ENCODE measurements around the gene SCARF2. TPM values are rescaled to one million over a fixed set of nuclear protein-coding genes. Genes with fewer than 3 reads are reported as not detected.
"Not testable (repeated sequence)": the region's sequence is repeated elsewhere in the genome, so short reads cannot be mapped to it uniquely, and the experiment has no call there.

The SCARF2 gene
- total RNA-seq, 1 donor from 2014 or later, result 88.8 TPM

- H3K4me3 Mint-ChIP-seq (ENCODE audit: unreplicated experiment), result no peak overlapping the region
- no peak for TF ChIP-seq CTCF (IDR thresholded peaks at IDR 0.05)
Observed at GRCh38 chr22:20383538-20383937, 54.1 kb downstream of the SCARF2 start.

GRCh38 chr22:20380486-20380885 is 57.1 kb downstream of the SCARF2 start:
- no peak for TF ChIP-seq CTCF (IDR thresholded peaks at IDR 0.05)
- no peak for DNase-seq (ENCODE audit: low spot score)
- Mint-ChIP-seq H3K36me3 (ENCODE audit: low read depth) (no peaks in the 10 kb centered on the region), H3K4me1 (ENCODE audit: low read depth) (no peaks in the 10 kb centered on the region), H3K4me3 (ENCODE audit: unreplicated experiment) (no peak overlapping the region), H3K27ac (ENCODE audit: unreplicated experiment) (no peak overlapping the region), H3K9me3 (ENCODE audit: low read depth) (no peaks in the 10 kb centered on the region), H3K27me3 (ENCODE audit: low read depth) (peaks cover 19% of the 10 kb centered on the region)

More at GRCh38 chr22:20383538-20383937, 54.1 kb downstream of the SCARF2 start:
- no peaks in the 10 kb centered on the region for H3K36me3 Mint-ChIP-seq (ENCODE audit: low read depth)
- H3K9me3 Mint-ChIP-seq (ENCODE audit: low read depth), result no peaks in the 10 kb centered on the region
- no peaks in the 10 kb centered on the region for H3K4me1 Mint-ChIP-seq (ENCODE audit: low read depth)
- H3K27me3 Mint-ChIP-seq (ENCODE audit: low read depth), result peaks cover 27% of the 10 kb centered on the region
- DNase-seq (ENCODE audit: low spot score), result no peak
- no peak overlapping the region for H3K27ac Mint-ChIP-seq (ENCODE audit: unreplicated experiment)

- H3K4me1 Mint-ChIP-seq (ENCODE audit: low read depth); H3K27ac Mint-ChIP-seq (ENCODE audit: unreplicated experiment); H3K36me3 Mint-ChIP-seq (ENCODE audit: low read depth); H3K9me3 Mint-ChIP-seq (ENCODE audit: low read depth); H3K4me3 Mint-ChIP-seq (ENCODE audit: unreplicated experiment); DNase-seq (ENCODE audit: low spot score): not testable (repeated sequence)
- peaks cover 17% of the 10 kb centered on the region for H3K27me3 Mint-ChIP-seq (ENCODE audit: low read depth)
Observed at GRCh38 chr22:20378684-20379083, 58.9 kb downstream of the SCARF2 start.

- no peak for TF ChIP-seq CTCF (IDR thresholded peaks at IDR 0.05)
- Mint-ChIP-seq H3K9me3 (ENCODE audit: low read depth) (peaks cover 4% of the 10 kb centered on the region), H3K27me3 (ENCODE audit: low read depth) (peaks cover 15% of the 10 kb centered on the region), H3K36me3 (ENCODE audit: low read depth) (peaks cover 3% of the 10 kb centered on the region), H3K27ac (ENCODE audit: unreplicated experiment) (no peak overlapping the region), H3K4me3 (ENCODE audit: unreplicated experiment) (no peak overlapping the region), H3K4me1 (ENCODE audit: low read depth) (no peaks in the 10 kb centered on the region)
- DNase-seq (ENCODE audit: low spot score), result no peak
Observed at GRCh38 chr22:20378110-20378509, 59.5 kb downstream of the SCARF2 start.

- H3K27me3 Mint-ChIP-seq (ENCODE audit: low read depth), result peaks cover 13% of the 10 kb centered on the region
- H3K4me1 Mint-ChIP-seq (ENCODE audit: low read depth); H3K4me3 Mint-ChIP-seq (ENCODE audit: unreplicated experiment); H3K27ac Mint-ChIP-seq (ENCODE audit: unreplicated experiment); H3K9me3 Mint-ChIP-seq (ENCODE audit: low read depth); DNase-seq (ENCODE audit: low spot score); H3K36me3 Mint-ChIP-seq (ENCODE audit: low read depth): not testable (repeated sequence)
Observed at GRCh38 chr22:20376983-20377382, 60.6 kb downstream of the SCARF2 start.

- H3K4me3 Mint-ChIP-seq (ENCODE audit: unreplicated experiment); H3K4me1 Mint-ChIP-seq (ENCODE audit: low read depth); DNase-seq (ENCODE audit: low spot score); H3K27ac Mint-ChIP-seq (ENCODE audit: unreplicated experiment); H3K27me3 Mint-ChIP-seq (ENCODE audit: low read depth); H3K36me3 Mint-ChIP-seq (ENCODE audit: low read depth); H3K9me3 Mint-ChIP-seq (ENCODE audit: low read depth): not testable (repeated sequence)
Observed at GRCh38 chr22:20376281-20376680, 61.3 kb downstream of the SCARF2 start.

Other genes starting within 250 kb of the SCARF2 start
- gene RTN4R, start 169.5 kb downstream of the SCARF2 start, total RNA-seq, result 0.75 to 5.5 TPM (median 5.5 TPM) in 3 replicates
- 45.7 to 52.6 TPM (median 47.2 TPM) in 3 replicates for gene DGCR6L, start 117.8 kb downstream of the SCARF2 start, total RNA-seq
- 12.7 to 15.7 TPM (median 13.6 TPM) in 3 replicates for gene ZNF74, start 43.7 kb downstream of the SCARF2 start, total RNA-seq
- 37.3 to 49.3 TPM (median 37.7 TPM) in 3 replicates for gene KLHL22, start 58.0 kb upstream of the SCARF2 start, total RNA-seq
- 105 to 111 TPM (median 110 TPM) in 3 replicates for gene MED15, start 69.8 kb upstream of the SCARF2 start, total RNA-seq

Data from chondrocyte (in vitro differentiated cells).